ENCODE data around the gene CTBP2.
"Not testable (repeated sequence)": the region's sequence is repeated elsewhere in the genome, so short reads cannot be mapped to it uniquely, and the experiment has no call there.

CTBP2 gene

DNA sequence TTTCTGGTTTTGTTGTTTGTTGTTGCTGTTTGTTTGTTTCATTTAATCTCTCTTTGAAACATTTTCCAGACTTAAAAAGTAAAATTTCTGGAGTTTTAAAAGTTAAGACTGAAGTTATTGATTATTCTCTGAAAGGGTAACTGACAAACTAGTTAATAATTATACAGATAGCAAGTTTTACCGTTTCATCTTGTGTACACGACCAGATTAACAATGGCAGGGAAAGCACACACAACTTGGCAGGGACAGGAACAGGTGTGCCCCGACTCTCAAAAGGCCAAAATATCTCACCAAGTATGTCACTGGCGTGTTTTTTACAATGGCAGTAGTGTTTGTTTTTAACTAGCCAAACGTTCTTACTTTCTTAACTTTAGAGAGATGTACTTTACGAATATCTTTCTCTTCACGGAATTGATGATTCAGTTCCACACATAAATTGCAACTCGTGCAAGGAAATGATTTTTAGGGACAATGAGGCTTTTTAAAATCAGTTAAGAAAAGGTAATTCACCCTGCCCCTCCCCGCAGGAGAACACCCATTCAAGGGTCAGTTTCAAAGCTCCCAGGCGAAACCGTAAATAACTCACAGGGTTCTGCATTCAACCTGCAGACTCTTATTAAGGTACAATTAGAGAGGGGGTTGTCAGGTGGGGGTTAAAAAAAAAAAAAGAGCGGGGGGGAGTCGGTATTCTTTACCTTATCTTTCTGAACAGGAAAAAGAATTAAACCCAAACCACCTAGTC lies 3.5 kb downstream of the CTBP2 start:
- DNase-seq = no peak

GRCh38 chr10:125156196-125156595 lies 4.2 kb downstream of the CTBP2 start:
- DNase-seq = no peak

DNA sequence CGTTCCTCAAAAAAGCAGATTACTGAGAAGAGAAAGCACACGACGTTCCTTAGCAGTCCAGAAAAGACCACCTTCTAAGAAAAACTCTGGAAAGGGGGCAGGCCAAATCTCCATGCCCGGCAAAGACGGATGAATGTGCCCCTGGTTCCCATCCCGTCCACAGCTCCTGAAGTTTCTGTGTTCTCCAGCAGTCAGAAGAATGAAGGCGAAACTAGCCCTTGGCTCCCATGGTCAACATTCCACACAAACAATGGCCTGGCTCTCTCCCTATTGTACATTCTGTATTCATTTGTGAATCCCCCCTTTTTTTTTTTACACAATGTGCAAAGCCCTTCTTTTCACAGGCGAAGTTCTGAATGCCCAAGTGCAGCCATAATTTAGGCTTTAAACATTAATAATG lies 5.3 kb downstream of the CTBP2 start:
- DNase-seq = no peak

DNA sequence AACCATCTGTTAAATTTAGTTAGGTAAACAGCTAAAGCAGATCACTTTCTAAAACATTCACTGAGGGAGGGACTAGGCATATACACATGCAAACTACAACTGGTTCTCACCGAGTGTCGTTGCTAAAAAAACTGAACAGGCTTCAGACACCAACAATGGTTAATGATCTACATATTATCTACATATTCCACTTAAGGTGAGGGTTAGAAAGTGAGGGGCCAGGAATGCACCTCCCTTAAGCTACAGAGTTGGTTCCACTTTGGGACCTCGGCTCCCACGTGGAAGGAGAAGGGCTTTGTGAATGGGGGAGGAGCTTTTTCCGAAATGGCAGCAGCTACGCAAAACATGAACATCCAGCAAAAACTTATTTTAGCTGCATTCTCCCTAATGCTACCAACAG lies 5.8 kb downstream of the CTBP2 start:
- DNase-seq = no peak

- DNase-seq = no peak
These were observed 6.5 kb downstream of the CTBP2 start for GRCh38 chr10:125153703-125154490.

GRCh38 chr10:125152450-125153368 lies 7.7 kb downstream of the CTBP2 start:
- DNase-seq = no peak

GRCh38 chr10:125151553-125152449 lies 8.6 kb downstream of the CTBP2 start:
- DNase-seq = no peak

- DNase-seq = no peak
These were observed 9.2 kb downstream of the CTBP2 start for GRCh38 chr10:125151170-125151552.

- not testable (repeated sequence) for DNase-seq
These were observed 9.8 kb downstream of the CTBP2 start for GRCh38 chr10:125150376-125151083.

GRCh38 chr10:125149680-125150047 lies 10.7 kb downstream of the CTBP2 start:
- DNase-seq = no peak

GRCh38 chr10:125149036-125149679 lies 11.2 kb downstream of the CTBP2 start:
- DNase-seq = peak; percentile 14 to 21

DNA sequence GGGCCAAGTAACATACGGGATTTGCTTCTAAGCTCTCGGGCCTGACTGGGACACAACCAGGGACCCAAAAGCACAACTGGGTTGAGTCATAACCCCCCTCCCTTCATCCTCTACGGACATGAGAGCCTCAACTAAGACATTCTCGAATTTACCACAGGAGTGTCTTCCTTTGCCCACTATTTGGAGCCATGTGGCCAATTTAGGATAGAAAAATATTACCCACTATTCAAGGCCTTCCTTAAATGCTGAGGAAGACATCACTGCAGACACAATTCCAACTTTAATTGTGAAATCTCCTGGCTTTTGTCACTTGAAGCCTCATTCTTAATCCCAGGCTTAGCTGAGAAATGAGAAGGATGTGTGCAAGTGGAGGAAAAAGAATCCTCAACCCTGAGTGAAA lies 11.8 kb downstream of the CTBP2 start:
- no peak for DNase-seq

GRCh38 chr10:125147971-125148439 lies 12.4 kb downstream of the CTBP2 start:
- DNase-seq = no peak

DNA sequence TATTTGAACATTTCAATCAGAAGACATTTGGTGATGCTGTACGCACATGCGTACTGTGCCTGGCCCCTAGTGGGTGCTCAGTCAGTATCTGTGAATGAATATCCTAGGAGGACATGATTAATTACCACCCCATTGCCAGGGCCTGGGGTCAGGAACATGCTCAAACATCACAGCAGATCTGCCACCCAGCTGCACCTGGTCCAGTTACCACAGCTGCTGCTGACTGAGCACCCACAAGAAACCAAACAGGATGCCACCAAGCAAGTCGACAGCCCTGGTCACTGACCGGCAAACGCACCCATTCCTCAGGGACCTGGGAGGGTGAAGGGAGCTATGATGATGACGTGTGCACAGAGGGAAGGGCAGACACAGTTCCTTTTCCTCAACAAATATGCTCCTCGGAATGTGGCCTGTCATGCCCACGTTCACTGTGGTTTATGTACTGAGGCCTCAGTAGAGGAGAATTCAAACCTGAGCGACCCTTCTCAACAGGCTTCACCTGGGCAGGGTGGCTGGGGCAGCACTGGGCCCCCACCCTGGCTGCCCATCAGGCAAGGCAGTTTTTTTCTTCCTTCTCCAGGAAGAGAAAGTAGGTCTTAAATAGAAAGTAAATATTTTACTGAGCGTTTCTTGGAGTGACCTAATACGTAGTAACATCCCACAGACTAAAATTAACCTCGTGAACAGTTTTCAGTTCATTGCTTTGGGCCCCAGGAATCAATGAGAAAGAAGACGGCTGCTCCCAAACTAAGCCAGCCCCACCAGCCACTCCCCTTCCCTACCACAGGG lies 13.4 kb downstream of the CTBP2 start:
- DNase-seq = no peak

- no peak for DNase-seq
These were observed 14.7 kb downstream of the CTBP2 start for GRCh38 chr10:125145636-125146035.

DNA sequence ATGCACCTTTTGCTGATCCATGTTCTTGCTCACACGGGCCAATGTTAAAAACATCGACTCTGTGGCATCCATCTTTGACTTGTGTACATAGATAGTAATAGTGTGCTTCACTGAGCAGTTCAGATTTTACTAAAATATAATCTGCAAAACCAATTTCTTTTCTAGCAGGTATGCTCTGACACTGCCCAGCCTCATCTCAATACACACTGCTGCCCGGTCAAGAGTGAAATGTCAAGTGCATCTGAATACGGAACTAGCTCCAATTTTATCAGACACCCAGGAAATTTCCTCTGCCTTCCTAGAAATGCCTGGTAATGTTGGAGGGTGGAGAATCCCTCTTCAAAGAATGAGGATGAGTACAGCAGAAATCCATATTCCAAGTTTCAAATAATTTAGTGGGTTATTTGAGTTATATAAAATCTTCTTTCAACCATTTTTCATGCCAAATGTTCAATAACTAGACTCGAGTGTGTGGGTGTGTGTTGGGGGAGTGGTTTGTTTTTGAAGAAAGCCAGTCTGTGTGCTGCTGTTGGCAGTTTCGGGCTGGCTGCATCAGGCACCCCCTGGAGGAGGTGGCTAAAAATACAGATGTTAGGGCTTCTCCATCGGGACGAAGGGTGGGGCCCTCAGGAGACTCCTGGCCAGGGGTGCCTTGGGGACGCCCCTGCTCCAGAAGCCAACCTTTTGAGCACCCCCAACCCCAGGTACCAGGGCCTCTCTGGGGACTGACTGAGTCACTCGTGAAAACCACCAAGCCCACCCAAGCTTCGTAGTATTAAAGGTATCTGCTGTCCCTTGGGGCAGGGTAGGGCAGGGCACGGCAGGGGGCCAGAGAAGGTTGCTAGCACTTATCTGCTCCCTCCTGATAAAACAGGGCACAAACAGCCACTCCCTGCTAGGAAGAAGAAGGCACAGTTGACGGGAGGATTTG lies 15.4 kb downstream of the CTBP2 start:
- DNase-seq = no peak

DNA sequence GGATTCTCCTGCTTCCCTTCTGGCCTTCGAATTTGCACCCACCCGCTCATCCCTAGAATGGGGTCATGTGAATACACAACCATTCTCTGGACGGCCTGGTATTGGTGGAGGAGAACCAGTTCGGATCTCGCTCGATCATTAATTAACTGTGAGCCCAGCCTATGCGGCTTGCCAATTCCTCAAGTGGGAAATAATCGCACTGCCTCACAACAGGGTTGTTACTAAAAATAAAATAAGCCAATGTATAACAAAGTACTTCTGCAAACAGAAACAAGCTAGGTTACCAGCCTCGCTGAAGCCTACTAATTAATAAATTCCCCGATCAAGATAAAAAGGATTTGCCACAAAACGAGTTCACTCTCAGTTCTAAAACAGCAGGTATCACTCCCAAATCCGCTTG lies 16.2 kb downstream of the CTBP2 start:
- DNase-seq = no peak

GRCh38 chr10:125142946-125143345 lies 17.4 kb downstream of the CTBP2 start:
- DNase-seq = no peak
